GM18505 (cell line): ENCODE measurements around the gene OTC.

Experiments used
- ATAC-seq: cut with Tn5 transposase; IDR thresholded peaks from one replicate; pipeline ENCODE4 v1.9.1; 2021; ENCODE audit not compliant: unreplicated experiment
- POLR2A ChIP-seq: IDR thresholded peaks from 4 replicates; pipeline ENCODE4 v1.6.1; 2011; ENCODE audit warnings: borderline replicate concordance; ENCODE audit not compliant: insufficient read depth, insufficient read length; ENCODE audit errors: extremely low read depth

Gene OTC

GRCh38 chrX:38462257-38462656 is 109.9 kb downstream of the OTC start:
- no peak for TF ChIP-seq POLR2A
- no peak for ATAC-seq

- no peak for ATAC-seq
- TF ChIP-seq POLR2A = no peak
Observed at GRCh38 chrX:38465686-38466085, 113.3 kb downstream of the OTC start.

- ATAC-seq = no peak
- no peak for TF ChIP-seq POLR2A
Observed at GRCh38 chrX:38468563-38469157, 116.3 kb downstream of the OTC start.
